Stimulated activated CD4-positive, alpha-beta T cell treated with anti-CD3 and anti-CD28 coated beads, Interleukin-15, amount 100 ng/mL, for 24 hours (primary cell): ENCODE results near the gene CCR7.
"Not testable (repeated sequence)": the region's sequence is repeated elsewhere in the genome, so short reads cannot be mapped to it uniquely, and the experiment has no call there.

Experiments used
- DNase-seq: peaks from one replicate; pipeline ENCODE4 v3.0.0-alpha.2; 2020

CCR7 gene

GRCh38 chr17:40548982-40549685, 16.1 kb downstream of the CCR7 start:
- no peak for DNase-seq

- DNase-seq, result no peak
Observed at GRCh38 chr17:40548491-40548981, 16.7 kb downstream of the CCR7 start.

- no peak for DNase-seq
Observed at GRCh38 chr17:40547785-40548478, 17.3 kb downstream of the CCR7 start.

- DNase-seq, result peak; percentile 60
Observed at GRCh38 chr17:40547079-40547784, 18.0 kb downstream of the CCR7 start.

GRCh38 chr17:40546497-40546896, 18.8 kb downstream of the CCR7 start:
- not testable (repeated sequence) for DNase-seq

GRCh38 chr17:40545660-40546059, 19.6 kb downstream of the CCR7 start:
- DNase-seq, result no peak

- peak; percentile 74 for DNase-seq
Observed at GRCh38 chr17:40542558-40543411, 22.5 kb downstream of the CCR7 start.

GRCh38 chr17:40541873-40542557, 23.3 kb downstream of the CCR7 start:
- DNase-seq, result no peak

GRCh38 chr17:40541060-40541872, 24.0 kb downstream of the CCR7 start:
- DNase-seq, result peak; percentile 78

GRCh38 chr17:40540448-40540847, 24.8 kb downstream of the CCR7 start:
- DNase-seq, result peak; percentile 84

GRCh38 chr17:40539711-40540411, 25.4 kb downstream of the CCR7 start:
- no peak for DNase-seq

- no peak for DNase-seq
Observed at GRCh38 chr17:40538936-40539705, 26.2 kb downstream of the CCR7 start.

GRCh38 chr17:40538019-40538935, 27.0 kb downstream of the CCR7 start:
- DNase-seq, result no peak

- DNase-seq, result no peak
Observed at GRCh38 chr17:40536295-40537171, 28.7 kb downstream of the CCR7 start.

GRCh38 chr17:40535924-40536294, 29.4 kb downstream of the CCR7 start:
- no peak for DNase-seq

- no peak for DNase-seq
Observed at GRCh38 chr17:40535438-40535837, 29.8 kb downstream of the CCR7 start.

GRCh38 chr17:40534371-40535189, 30.7 kb downstream of the CCR7 start:
- DNase-seq, result no peak
